K562 (cell line): ENCODE results near the gene GET3. TPM values are rescaled to one million over a fixed set of nuclear protein-coding genes. Genes with fewer than 3 reads are reported as not detected.

ENCODE experiments used
- ELF1 ChIP-seq: fragments of 200-800 bp; sonication (Bioruptor generic); IDR thresholded peaks from 2 replicates; pipeline ENCODE4 v1.6.1; 2016; ENCODE audit warnings: missing genetic modification characterization, missing compliant biosample characterization
- HDAC3 ChIP-seq: fragments of 450-650 bp; IDR thresholded peaks from 2 replicates; pipeline ENCODE4 v1.6.1; 2018; ENCODE audit warnings: borderline replicate concordance, mild to moderate bottlenecking, moderate library complexity; ENCODE audit not compliant: partially characterized antibody
- HNRNPK ChIP-seq: fragments of 200-400 bp; formaldehyde crosslinking; IDR thresholded peaks from one replicate; pipeline ENCODE4 v1.6.1; 2018; ENCODE audit warnings: mild to moderate bottlenecking, low read depth, low read length; ENCODE audit not compliant: poor library complexity, severe bottlenecking
- MYNN ChIP-seq, 2 experiments: sonication (generic); formaldehyde crosslinking in 1 of 2; IDR thresholded peaks; 2 replicates each; pipeline versions ENCODE4 v1.5.0 to v1.6.1; 2016 to 2020; ENCODE audit warnings: antibody characterized with exemption in 1 of 2, missing genetic modification reagents in 1 of 2
- NR2C2 ChIP-seq, 2 experiments: fragments of 200-800 bp in 1 of 2; sonication (Bioruptor generic) in 1 of 2; sonication (generic) in 1 of 2; formaldehyde crosslinking in 1 of 2; IDR thresholded peaks; 2 replicates each; pipeline versions ENCODE4 v1.6.1 to v1.8.0; 2016 to 2022; ENCODE audit warnings: mild to moderate bottlenecking in 1 of 2, missing compliant biosample characterization in 1 of 2, missing genetic modification characterization in 1 of 2, missing genetic modification reagents in 1 of 2
- RBFOX2 ChIP-seq: fragments of 200-400 bp; formaldehyde crosslinking; IDR thresholded peaks from 2 replicates; pipeline ENCODE4 v1.6.1; 2017; ENCODE audit warnings: low read depth, mild to moderate bottlenecking, low read length, moderate library complexity
- RFX7 ChIP-seq: fragments of 250-450 bp; sonication (Bioruptor Pico); IDR thresholded peaks from 2 replicates; pipeline ENCODE4 v1.5.1; 2021; ENCODE audit warnings: mild to moderate bottlenecking
- SREBF2 ChIP-seq: sonication (generic); formaldehyde crosslinking; IDR thresholded peaks from 2 replicates; pipeline ENCODE4 v1.4.0; 2020; ENCODE audit warnings: mild to moderate bottlenecking, missing genetic modification reagents
- TFAM ChIP-seq: fragments of 250-450 bp; sonication (Bioruptor Pico); conservative IDR thresholded peaks from 2 replicates; pipeline ENCODE4 v1.5.0; 2021; ENCODE audit warnings: mild to moderate bottlenecking, moderate library complexity
- VEZF1 ChIP-seq: fragments of 200-800 bp; sonication (Bioruptor generic); IDR thresholded peaks from 2 replicates; pipeline ENCODE4 v1.6.1; 2017; ENCODE audit warnings: missing genetic modification characterization, missing compliant biosample characterization
- YBX1 ChIP-seq: fragments of 450-650 bp; IDR thresholded peaks from 2 replicates; pipeline ENCODE4 v1.7.1; 2016; ENCODE audit warnings: mild to moderate bottlenecking
- ZBTB11 ChIP-seq, 3 experiments: fragments of 200-800 bp in 1 of 3; fragments of 250-450 bp in 1 of 3; fragments of 450-650 bp in 1 of 3; sonication (Bioruptor Pico) in 1 of 3; sonication (Bioruptor generic) in 1 of 3; formaldehyde crosslinking in 1 of 3; IDR thresholded peaks; 2 replicates each; pipeline versions ENCODE4 v1.6.1 to v1.8.0; 2016 to 2022; ENCODE audit warnings: mild to moderate bottlenecking in 2 of 3, missing genetic modification characterization in 2 of 3, missing compliant biosample characterization in 1 of 3, moderate library complexity in 1 of 3
- ZNF740 ChIP-seq, 3 experiments: fragments of 200-800 bp in 1 of 3; sonication (Bioruptor generic) in 1 of 3; sonication (generic) in 1 of 3; formaldehyde crosslinking in 1 of 3; IDR thresholded peaks; 2 replicates each; pipeline versions ENCODE4 v1.6.1 to v1.8.0; 2016 to 2022; ENCODE audit warnings: mild to moderate bottlenecking in 2 of 3, missing compliant biosample characterization in 2 of 3, missing genetic modification characterization in 2 of 3, missing genetic modification reagents in 1 of 3
- polyA plus RNA-seq, 8 experiments: library from polyadenylated mRNA; depleted of rRNA in 4 of 8; stranded (reverse) in 5 of 8; unstranded in 3 of 8; fragments of >200 nt; fragmentation: Nextera tagmentation in 2 of 8; fragmentation: Illumina TruSeq in 1 of 8; extraction: Ambion mirVana in 2 of 8; extraction: Trizol in 1 of 8; gene quantifications; 2 replicates each; pipeline versions ENCODE4 v1.2.1 to v1.2.3, GENCODE V29; 2011 to 2014; ENCODE audit warnings: inconsistent platforms in 1 of 8, missing spikeins in 1 of 8
- total RNA-seq, 7 experiments: library from RNA; depleted of rRNA in 6 of 7; stranded (reverse); fragments of >200 nt in 6 of 7; fragmentation: Illumina TruSeq in 2 of 7; extraction: Trizol in 2 of 7; gene quantifications; 2 replicates each; pipeline versions ENCODE4 v1.2.1 to v1.2.3, GENCODE V29; 2011 to 2021; ENCODE audit warnings: low replicate concordance in 1 of 7
- TF ChIP-seq, protein P1 (sequence below): fragments of 250-450 bp; sonication (Bioruptor Pico); IDR thresholded peaks from 2 replicates; pipeline ENCODE4 v1.4.0; 2020; ENCODE audit warnings: mild to moderate bottlenecking, moderate library complexity
- TF ChIP-seq, protein P2 (sequence below): fragments of 200-800 bp; sonication (Bioruptor generic); IDR thresholded peaks from 2 replicates; pipeline ENCODE4 v1.6.1; 2017; ENCODE audit warnings: missing genetic modification characterization, missing compliant biosample characterization

GET3 gene
- total and polyA plus RNA-seq, 9 of the 15 experiments (the other 6 are each of a cell fraction or from before 2014, with no cell fraction given), result 8.3 to 83.5 (median 51.8) TPM

- TF ChIP-seq HDAC3 (no peak), ZBTB11 (CRISPR knock-in tag; IDR thresholded peaks at IDR 0.05) (peak in 1 of 3 experiments; percentile 15; a peak in 1 of 6 replicates), VEZF1 (CRISPR knock-in tag) (peak; percentile 17; the same call in 1 of the 2 replicates), ELF1 (no peak), MYNN (IDR thresholded peaks at IDR 0.05) (0 out of 2 replicates have a peak, but pooled peaks have one; percentile 25), MYNN (CRISPR knock-in tag; IDR thresholded peaks at IDR 0.05) (no peak), SREBF2 (CRISPR knock-in tag) (0 out of 2 replicates have a peak, but pooled peaks have one; percentile 37), HNRNPK (no peak), ZNF740 (CRISPR knock-in tag; IDR thresholded peaks at IDR 0.05) (no peak; the same call in 1 of the 2 replicates), ZNF740 (tag; IDR thresholded peaks at IDR 0.05) (0 out of 4 replicates have a peak, but pooled peaks of 1 of the 2 experiments have one; percentile 16), RBFOX2 (peak; percentile 46), NR2C2 (CRISPR knock-in tag; IDR thresholded peaks at IDR 0.05) (no peak), NR2C2 (tag; IDR thresholded peaks at IDR 0.05) (0 out of 2 replicates have a peak, but pooled peaks have one; percentile 3), YBX1 (no peak), TFAM (CRISPR knock-in tag) (no peak), RFX7 (CRISPR knock-in tag) (no peak)
- TF ChIP-seq, protein P1, sequence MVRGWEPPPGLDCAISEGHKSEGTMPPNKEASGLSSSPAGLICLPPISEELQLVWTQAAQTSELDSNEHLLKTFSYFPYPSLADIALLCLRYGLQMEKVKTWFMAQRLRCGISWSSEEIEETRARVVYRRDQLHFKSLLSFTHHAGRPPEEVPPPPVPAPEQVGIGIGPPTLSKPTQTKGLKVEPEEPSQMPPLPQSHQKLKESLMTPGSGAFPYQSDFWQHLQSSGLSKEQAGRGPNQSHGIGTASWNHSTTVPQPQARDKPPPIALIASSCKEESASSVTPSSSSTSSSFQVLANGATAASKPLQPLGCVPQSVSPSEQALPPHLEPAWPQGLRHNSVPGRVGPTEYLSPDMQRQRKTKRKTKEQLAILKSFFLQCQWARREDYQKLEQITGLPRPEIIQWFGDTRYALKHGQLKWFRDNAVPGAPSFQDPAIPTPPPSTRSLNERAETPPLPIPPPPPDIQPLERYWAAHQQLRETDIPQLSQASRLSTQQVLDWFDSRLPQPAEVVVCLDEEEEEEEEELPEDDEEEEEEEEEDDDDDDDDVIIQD (CRISPR knock-in tag), result no peak
- TF ChIP-seq, protein P2, sequence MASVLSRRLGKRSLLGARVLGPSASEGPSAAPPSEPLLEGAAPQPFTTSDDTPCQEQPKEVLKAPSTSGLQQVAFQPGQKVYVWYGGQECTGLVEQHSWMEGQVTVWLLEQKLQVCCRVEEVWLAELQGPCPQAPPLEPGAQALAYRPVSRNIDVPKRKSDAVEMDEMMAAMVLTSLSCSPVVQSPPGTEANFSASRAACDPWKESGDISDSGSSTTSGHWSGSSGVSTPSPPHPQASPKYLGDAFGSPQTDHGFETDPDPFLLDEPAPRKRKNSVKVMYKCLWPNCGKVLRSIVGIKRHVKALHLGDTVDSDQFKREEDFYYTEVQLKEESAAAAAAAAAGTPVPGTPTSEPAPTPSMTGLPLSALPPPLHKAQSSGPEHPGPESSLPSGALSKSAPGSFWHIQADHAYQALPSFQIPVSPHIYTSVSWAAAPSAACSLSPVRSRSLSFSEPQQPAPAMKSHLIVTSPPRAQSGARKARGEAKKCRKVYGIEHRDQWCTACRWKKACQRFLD, result no peak; the same call in 1 of the 2 replicates
Measured at GRCh38 chr19:12783849-12784393, 46.6 kb downstream of the GET3 start (continued).
